Liver (tissue), 9 donors: Measurements from ENCODE around the gene RELN. TPM values are rescaled to one million over a fixed set of nuclear protein-coding genes. Genes with fewer than 3 reads are reported as not detected.

Experiments
- DNase-seq: peaks from one replicate; pipeline ENCODE4 v3.0.0-alpha.2; 2017; ENCODE audit warnings: low spot score
- H3K27ac ChIP-seq, 2 donors: one replicate each; pipeline ENCODE4 v1.7.0; 2013; ENCODE audit warnings: inconsistent platforms in 2 of 2, low read length in 2 of 2, control low read depth in 1 of 2, low read depth in 1 of 2, mild to moderate bottlenecking in 1 of 2
- H3K27me3 ChIP-seq, 4 donors: one replicate each; pipeline versions ENCODE4 v1.6.1 to v1.7.0; 2013; ENCODE audit warnings: low read length in 3 of 4, inconsistent platforms in 1 of 4, mild to moderate bottlenecking in 1 of 4, moderate library complexity in 1 of 4; ENCODE audit not compliant: control insufficient read depth in 4 of 4, insufficient read depth in 4 of 4
- H3K36me3 ChIP-seq, 4 donors: one replicate each; pipeline versions ENCODE4 v1.6.1 to v1.7.0; 2013; ENCODE audit warnings: low read length in 3 of 4, mild to moderate bottlenecking in 3 of 4, low read depth in 1 of 4, moderate library complexity in 1 of 4; ENCODE audit not compliant: control insufficient read depth in 4 of 4, insufficient read depth in 3 of 4
- H3K4me1 ChIP-seq, 4 donors: one replicate each; pipeline versions ENCODE4 v1.6.1 to v1.7.0; 2013; ENCODE audit warnings: low read length in 3 of 4, mild to moderate bottlenecking in 3 of 4, moderate library complexity in 1 of 4; ENCODE audit not compliant: control insufficient read depth in 4 of 4, insufficient read depth in 4 of 4
- H3K4me3 ChIP-seq, 3 donors: one replicate each; pipeline versions ENCODE4 v1.6.1 to v1.7.0; 2013; ENCODE audit warnings: low read length in 3 of 3, control low read depth in 1 of 3, low read depth in 1 of 3, mild to moderate bottlenecking in 1 of 3
- H3K9ac ChIP-seq, 2 donors: one replicate each; pipeline ENCODE4 v1.7.0; 2013; ENCODE audit warnings: low read length in 2 of 2, mild to moderate bottlenecking in 2 of 2, moderate library complexity in 2 of 2, control low read depth in 1 of 2, low read depth in 1 of 2
- H3K9me3 ChIP-seq, 4 donors: one replicate each; pipeline versions ENCODE4 v1.6.1 to v1.7.0; 2013; ENCODE audit warnings: low read length in 3 of 4; ENCODE audit not compliant: control insufficient read depth in 4 of 4
- ATF3 ChIP-seq: IDR thresholded peaks from 2 replicates; pipeline ENCODE4 v1.6.1; 2016; ENCODE audit warnings: antibody characterized with exemption
- CTCF ChIP-seq: fragments of 150-350 bp; IDR thresholded peaks from 2 replicates; pipeline ENCODE4 v1.5.1; 2017; ENCODE audit warnings: improper control_type of control experiment, low read depth, low read length; ENCODE audit not compliant: missing input control
- EGR1 ChIP-seq, 2 donors: IDR thresholded peaks; 2 replicates each; pipeline ENCODE4 v1.6.1; 2016 to 2018; ENCODE audit warnings: antibody characterized with exemption in 2 of 2, low read depth in 2 of 2
- FOXA1 ChIP-seq: IDR thresholded peaks from 2 replicates; pipeline ENCODE4 v1.6.1; 2016; ENCODE audit warnings: antibody characterized with exemption
- FOXA2 ChIP-seq: IDR thresholded peaks from 2 replicates; pipeline ENCODE4 v1.6.1; 2016; ENCODE audit warnings: antibody characterized with exemption
- GABPA ChIP-seq, 2 donors: IDR thresholded peaks in 1 of 2; conservative IDR thresholded peaks in 1 of 2; 2 replicates each; pipeline ENCODE4 v1.6.1; 2016; ENCODE audit warnings: antibody characterized with exemption in 2 of 2, mild to moderate bottlenecking in 1 of 2, moderate library complexity in 1 of 2
- HNF4A ChIP-seq, 2 donors: conservative IDR thresholded peaks; 2 replicates each; pipeline ENCODE4 v1.6.1; 2016; ENCODE audit warnings: antibody characterized with exemption in 2 of 2, mild to moderate bottlenecking in 2 of 2
- JUND ChIP-seq, 2 donors: IDR thresholded peaks; 2 replicates each; pipeline ENCODE4 v1.6.1; 2016; ENCODE audit warnings: antibody characterized with exemption in 2 of 2
- MAX ChIP-seq: IDR thresholded peaks from 2 replicates; pipeline ENCODE4 v1.6.1; 2016; ENCODE audit warnings: antibody characterized with exemption
- NR2F2 ChIP-seq: IDR thresholded peaks from 2 replicates; pipeline ENCODE4 v1.6.1; 2016; ENCODE audit warnings: antibody characterized with exemption
- RAD21 ChIP-seq, 2 donors: IDR thresholded peaks; 2 replicates each; pipeline ENCODE4 v1.6.1; 2016; ENCODE audit warnings: antibody characterized with exemption in 2 of 2, mild to moderate bottlenecking in 2 of 2
- REST ChIP-seq: IDR thresholded peaks from 2 replicates; pipeline ENCODE4 v1.6.1; 2016; ENCODE audit warnings: antibody characterized with exemption, mild to moderate bottlenecking
- RXRA ChIP-seq, 2 donors: IDR thresholded peaks; 2 replicates each; pipeline ENCODE4 v1.6.1; 2017 to 2018; ENCODE audit warnings: antibody characterized with exemption in 2 of 2, mild to moderate bottlenecking in 1 of 2
- SP1 ChIP-seq: IDR thresholded peaks from 2 replicates; pipeline ENCODE4 v1.6.1; 2018; ENCODE audit warnings: antibody characterized with exemption, mild to moderate bottlenecking
- YY1 ChIP-seq: IDR thresholded peaks from 2 replicates; pipeline ENCODE4 v1.6.1; 2016; ENCODE audit warnings: antibody characterized with exemption, mild to moderate bottlenecking
- ZBTB33 ChIP-seq: IDR thresholded peaks from 2 replicates; pipeline ENCODE4 v1.6.1; 2016; ENCODE audit warnings: antibody characterized with exemption
- WGBS: extraction: QIAGEN DNeasy Blood & Tissue Kit; methylation state at CpG from one replicate; pipeline ENCODE4 v1.1.7; 2013; 5-methylcytosine and 5-hydroxymethylcytosine counted together
- polyA plus RNA-seq, 2 donors: library from polyadenylated mRNA; stranded (reverse) in 1 of 2; unstranded in 1 of 2; fragments of 200-250 nt in 1 of 2; fragments of >200 nt in 1 of 2; fragmentation: Nextera tagmentation in 1 of 2; extraction: Ambion mirVana in 1 of 2; gene quantifications; one replicate each; pipeline versions ENCODE4 v1.2.1 to v1.2.3, GENCODE V29; 2013 to 2015
- total RNA-seq, 2 donors: library from RNA; depleted of rRNA; stranded (reverse); fragments of >200 nt; gene quantifications; one replicate each; pipeline ENCODE4 v1.2.3, GENCODE V29; 2014
- donor health status: healthy.
- donor health status: healthy.
- donor health status: healthy.
- donor health status: healthy.
- donor health status: healthy.

RELN gene
- total and polyA plus RNA-seq, 4 donors: 10.0 to 69.8 (median 28.4) TPM

- H3K9ac ChIP-seq: no peak overlapping the region
- 85% methylated on average over 4 of the region's 4 CpGs for WGBS
- H3K27me3 ChIP-seq: no peaks in the 10 kb centered on the region
- no peaks in the 10 kb centered on the region for H3K9me3 ChIP-seq
- no peak overlapping the region for H3K4me3 ChIP-seq
- no peak for DNase-seq
- no peaks in the 10 kb centered on the region for H3K36me3 ChIP-seq
- no peak overlapping the region for H3K27ac ChIP-seq
- TF ChIP-seq CTCF (no peak), JUND (IDR thresholded peaks at IDR 0.05) (no peak), NR2F2 (no peak), REST (no peak), MAX (no peak), RAD21 (IDR thresholded peaks at IDR 0.05) (no peak), SP1 (no peak), ZBTB33 (no peak), HNF4A (conservative IDR thresholded peaks at IDR 0.05) (no peak), GABPA (IDR thresholded peaks at IDR 0.05 in 1 of 2, conservative IDR thresholded peaks at IDR 0.05 in 1 of 2) (no peak), YY1 (no peak), FOXA1 (no peak), EGR1 (IDR thresholded peaks at IDR 0.05; ENCODE audit: low read depth in 2 of 2) (no peak), RXRA (IDR thresholded peaks at IDR 0.05) (no peak), FOXA2 (no peak), ATF3 (no peak)
- H3K4me1 ChIP-seq: no peaks in the 10 kb centered on the region
These were observed 260.4 kb downstream of the RELN start for GRCh38 chr7:103729026-103729425.

GRCh38 chr7:103727982-103728610 lies 261.4 kb downstream of the RELN start:
- Histone ChIP-seq H3K9ac (no peak overlapping the region), H3K27ac (no peak overlapping the region), H3K36me3 (no peaks in the 10 kb centered on the region), H3K4me1 (no peaks in the 10 kb centered on the region), H3K27me3 (no peaks in the 10 kb centered on the region), H3K9me3 (no peaks in the 10 kb centered on the region), H3K4me3 (no peak overlapping the region)
- DNase-seq: no peak
- TF ChIP-seq RAD21 (IDR thresholded peaks at IDR 0.05) (no peak), SP1 (no peak), NR2F2 (no peak), REST (no peak)
- 88% methylated on average over 8 of the region's 8 CpGs for WGBS
